Measurements from ENCODE around the gene TCFL5.

TCFL5 gene

GRCh38 chr20:62811720-62812119, 49.9 kb downstream of the TCFL5 start:
- no peak for DNase-seq (ENCODE audit: low spot score)

GRCh38 chr20:62811320-62811719, 50.3 kb downstream of the TCFL5 start:
- DNase-seq (ENCODE audit: low spot score): no peak

- no peak for DNase-seq (ENCODE audit: low spot score)
These were observed 51.8 kb downstream of the TCFL5 start for GRCh38 chr20:62809530-62810428.

- DNase-seq (ENCODE audit: low spot score): peak; percentile 88
These were observed 53.3 kb downstream of the TCFL5 start for GRCh38 chr20:62808211-62808865.

DNA sequence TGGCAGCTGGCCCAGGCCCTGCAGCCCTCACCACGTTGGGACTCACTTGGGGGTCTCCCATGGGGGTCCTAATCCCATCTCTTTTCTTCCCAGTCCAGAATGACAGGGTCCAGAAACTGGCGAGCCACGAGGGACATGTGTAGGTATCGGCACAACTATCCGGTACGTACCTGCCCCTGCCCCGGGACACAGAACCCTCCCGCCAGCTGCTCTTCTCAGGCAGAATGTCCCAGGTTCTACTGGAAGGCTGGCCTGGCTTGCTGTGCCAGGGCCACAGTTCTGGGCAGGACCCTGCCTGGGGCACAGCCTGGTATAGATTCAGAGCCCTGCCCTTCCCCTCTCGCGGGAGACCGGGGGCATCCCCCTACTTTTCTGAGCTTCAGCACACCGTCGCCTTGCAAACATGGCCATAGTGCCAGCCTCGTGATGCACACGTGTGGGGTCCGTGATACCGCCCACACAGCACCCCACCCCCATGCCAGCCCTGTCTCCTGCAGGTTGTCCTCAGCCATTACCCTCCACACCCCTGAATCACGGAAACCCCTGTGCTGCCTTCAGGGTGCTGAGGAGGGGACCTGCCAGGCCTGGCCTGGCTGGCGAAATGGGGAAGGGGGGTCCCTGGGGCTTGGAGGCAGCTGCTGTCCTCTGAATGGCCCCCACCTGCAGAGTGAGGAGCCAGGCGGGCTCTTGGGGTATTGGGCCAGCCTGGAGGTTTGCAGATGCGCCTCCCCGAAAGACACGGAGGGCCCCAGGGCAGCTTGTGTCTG, 54.0 kb downstream of the TCFL5 start:
- no peak for DNase-seq (ENCODE audit: low spot score)

DNA sequence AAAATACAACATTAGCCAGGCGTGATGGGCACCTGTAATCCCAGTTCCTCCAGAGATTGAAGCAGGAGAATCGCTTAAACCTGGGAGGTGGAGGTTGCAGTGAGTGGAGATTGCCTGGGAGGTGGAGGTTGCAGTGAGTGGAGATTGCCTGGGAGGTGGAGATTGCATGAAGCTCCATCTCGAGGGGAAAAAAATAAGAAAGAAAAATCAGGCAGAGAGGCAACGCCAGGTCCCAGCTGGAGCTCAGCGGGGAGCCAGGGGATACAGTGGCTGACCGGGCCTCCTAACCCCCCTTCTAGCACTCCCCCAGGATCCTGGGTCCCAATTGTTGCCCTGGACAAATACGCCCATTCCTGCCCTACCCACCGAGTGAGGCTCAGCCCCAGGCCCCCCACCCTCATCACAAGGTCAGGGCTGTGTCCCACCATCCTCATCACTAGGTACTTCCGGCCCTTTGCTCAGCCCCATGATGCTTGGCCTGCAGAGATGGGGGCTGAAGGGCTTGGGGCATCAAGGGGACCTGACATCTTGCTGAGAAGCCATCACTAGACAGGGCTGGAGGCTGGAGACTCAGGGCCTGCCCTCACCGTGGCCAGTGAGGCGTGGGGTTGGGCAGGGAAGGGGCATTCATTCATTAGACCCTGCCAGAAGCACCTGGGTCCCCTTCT, 55.1 kb downstream of the TCFL5 start:
- no peak for DNase-seq (ENCODE audit: low spot score)

- no peak for DNase-seq (ENCODE audit: low spot score)
These were observed 55.8 kb downstream of the TCFL5 start for GRCh38 chr20:62805711-62806382.

GRCh38 chr20:62805155-62805710, 56.4 kb downstream of the TCFL5 start:
- peak; percentile 71 for DNase-seq (ENCODE audit: low spot score)

GRCh38 chr20:62804627-62805154, 56.9 kb downstream of the TCFL5 start, which contains the start of gene OGFR:
Gene OGFR, plus strand, starts transcription at chr20:62804835. Its CDS starts 25 bp downstream, at chr20:62804860.
- peak; percentile 89 for DNase-seq (ENCODE audit: low spot score)

DNA sequence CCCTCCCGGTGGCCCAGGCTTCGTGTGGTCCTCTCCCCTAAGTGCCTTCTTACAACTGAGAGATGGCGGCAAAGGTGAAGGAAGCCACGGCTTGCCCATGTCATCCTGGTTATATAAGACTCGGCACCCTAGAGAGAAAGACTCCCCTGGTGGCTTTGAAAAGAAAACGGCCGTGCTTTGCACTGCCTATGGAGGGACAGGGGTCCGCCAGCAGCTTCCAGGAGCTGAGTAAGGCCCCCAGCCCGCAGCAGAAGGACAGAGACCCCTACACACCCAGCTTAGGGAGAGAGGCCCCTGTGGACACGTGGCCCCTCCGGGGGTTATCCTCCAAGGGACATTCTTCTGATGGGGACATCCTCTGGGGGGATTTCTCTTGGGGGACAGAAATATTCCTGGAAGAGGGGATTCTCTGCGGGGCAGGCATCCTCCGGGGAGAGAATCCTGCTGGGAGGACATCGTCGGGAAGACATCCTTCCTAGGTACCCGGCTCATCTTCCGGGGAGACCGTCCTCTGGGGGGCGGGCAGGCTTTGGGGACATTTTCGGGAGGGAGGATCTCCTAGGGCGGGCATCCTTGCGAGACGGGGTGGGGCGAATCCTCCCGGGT, 57.5 kb downstream of the TCFL5 start:
- DNase-seq (ENCODE audit: low spot score): no peak

DNA sequence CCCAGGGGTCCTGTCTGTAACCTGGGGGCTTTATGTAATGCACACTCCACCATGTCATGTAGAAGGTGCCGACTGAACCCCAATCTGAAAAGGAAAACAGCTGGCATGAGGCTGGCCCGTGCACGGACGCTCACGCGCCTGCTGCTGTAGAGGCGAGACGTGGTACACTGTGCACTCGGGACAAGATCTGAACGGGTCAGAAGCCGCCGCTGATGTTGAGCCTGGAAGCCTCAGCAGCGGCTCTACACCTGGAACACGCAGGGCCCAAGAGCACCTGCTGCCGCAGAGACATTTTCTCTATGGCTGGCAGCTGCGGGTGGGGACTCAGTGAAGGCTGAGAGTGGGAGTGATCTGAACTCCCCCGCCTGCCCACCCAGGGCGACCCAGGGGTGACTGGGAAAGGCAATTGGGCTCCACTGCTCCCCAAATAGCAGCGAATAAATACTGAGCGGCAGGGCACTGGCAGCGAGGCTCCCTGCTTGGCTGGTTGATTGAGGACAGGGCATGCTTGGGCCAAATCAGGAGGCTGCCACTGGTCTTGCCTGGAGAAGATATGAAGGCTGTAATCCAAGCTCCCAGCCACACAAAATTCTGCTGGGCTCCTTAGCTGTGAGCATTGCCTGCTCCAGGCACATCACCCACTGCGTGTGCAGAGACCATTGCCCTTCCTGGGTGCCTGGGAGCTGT, 59.5 kb downstream of the TCFL5 start:
- no peak for DNase-seq (ENCODE audit: low spot score)

- no peak for DNase-seq (ENCODE audit: low spot score)
These were observed 60.2 kb downstream of the TCFL5 start for GRCh38 chr20:62801284-62802010.

DNA sequence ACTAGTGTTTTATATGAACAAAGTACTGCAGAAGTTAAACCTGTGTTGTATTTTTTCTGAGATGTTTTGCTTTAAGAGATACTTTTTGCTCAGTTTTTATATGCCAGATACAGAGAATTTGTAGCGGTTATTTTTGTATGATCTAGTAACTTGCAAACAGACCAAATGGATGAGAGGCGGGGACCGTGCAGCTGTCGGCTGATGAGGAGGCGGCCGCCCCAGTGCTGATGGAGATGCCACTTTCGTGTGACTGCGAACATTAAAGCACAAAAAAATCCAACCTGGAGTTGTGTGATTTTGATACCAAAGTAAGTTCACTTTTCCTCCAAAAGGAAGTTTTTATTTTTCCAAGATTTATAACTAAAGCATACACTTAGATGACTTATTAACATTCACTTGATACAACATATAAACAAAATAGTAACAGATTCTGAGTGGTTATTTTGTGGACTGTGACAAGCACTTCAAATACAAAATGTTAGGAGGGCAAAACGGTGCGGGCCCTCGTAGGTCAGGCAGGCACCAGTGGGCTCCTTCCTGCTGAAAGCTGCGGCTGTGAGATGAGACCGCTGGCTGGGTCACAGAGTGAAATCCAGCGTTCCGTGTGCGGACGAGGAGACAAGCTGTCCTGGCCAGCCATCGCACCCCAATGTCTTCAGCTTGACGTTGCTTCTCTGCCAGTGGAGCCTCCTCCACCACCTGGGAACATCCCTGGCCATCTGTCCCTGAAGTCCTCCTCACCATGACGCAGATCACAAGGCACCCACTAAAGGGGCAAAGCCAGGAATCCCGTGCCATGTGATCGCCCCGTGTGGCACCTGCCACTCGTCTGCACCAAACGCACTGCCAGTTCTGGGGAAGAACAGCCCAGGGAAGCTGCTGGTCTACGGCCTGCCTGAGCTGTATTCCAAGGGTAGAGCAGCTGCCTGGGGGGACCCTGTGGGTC, 61.0 kb downstream of the TCFL5 start:
- DNase-seq (ENCODE audit: low spot score): no peak

GRCh38 chr20:62799873-62800272, 61.7 kb downstream of the TCFL5 start:
- DNase-seq (ENCODE audit: low spot score): no peak

DNA sequence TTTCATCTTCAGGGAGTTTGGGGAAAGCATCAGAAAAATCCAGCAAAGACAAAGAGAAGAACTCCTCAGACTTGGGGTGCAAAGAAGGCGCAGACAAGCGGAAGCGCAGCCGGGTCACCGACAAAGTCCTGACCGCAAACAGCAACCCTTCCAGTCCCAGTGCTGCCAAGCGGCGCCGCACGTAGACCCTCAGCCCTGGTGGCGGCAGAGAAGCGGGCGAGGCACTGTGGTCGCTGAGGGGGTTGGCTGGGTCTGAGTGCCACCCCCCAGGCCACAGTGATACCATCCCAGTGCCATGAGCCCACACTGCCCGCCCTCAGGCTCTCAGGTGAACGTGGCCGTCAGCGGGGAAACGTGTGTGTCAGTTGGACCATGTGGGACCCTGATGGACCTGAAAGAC, 62.2 kb downstream of the TCFL5 start:
- no peak for DNase-seq (ENCODE audit: low spot score)

DNA sequence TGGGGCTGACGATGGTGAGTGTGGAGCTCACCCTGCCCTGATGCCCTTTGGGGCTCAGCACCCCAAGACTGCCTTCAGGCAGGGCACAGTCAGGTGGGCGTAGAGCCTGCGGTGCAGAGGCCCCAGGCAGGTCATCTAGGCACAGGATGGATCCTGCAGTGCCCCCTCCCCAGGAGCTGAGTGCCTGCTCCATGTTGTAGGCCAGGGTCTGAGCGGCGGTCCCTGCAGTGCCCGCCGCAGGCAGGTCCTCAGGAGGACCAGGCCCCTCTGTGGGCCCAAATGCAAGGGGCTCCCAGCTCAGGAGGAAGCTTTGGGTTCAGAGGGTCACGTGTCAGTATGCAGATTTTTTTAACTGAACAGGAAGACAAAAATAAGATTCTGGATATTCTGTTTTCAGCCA, 62.6 kb downstream of the TCFL5 start:
- no peak for DNase-seq (ENCODE audit: low spot score)

GRCh38 chr20:62797671-62798532, 63.7 kb downstream of the TCFL5 start:
- no peak for DNase-seq (ENCODE audit: low spot score)
